Hepatocyte (in vitro differentiated cells): ENCODE results near the gene GLRX2. TPM values are rescaled to one million over a fixed set of nuclear protein-coding genes. Genes with fewer than 3 reads are reported as not detected.

ENCODE experiments used
- DNase-seq: peaks from one replicate; pipeline ENCODE4 v3.0.0-alpha.2; 2016; ENCODE audit warnings: low spot score
- H2AFZ ChIP-seq: fragments of 200-600 bp; sonication (generic); 2 replicates; pipeline ENCODE4 v1.6.0; 2016; ENCODE audit warnings: antibody characterized with exemption, mild to moderate bottlenecking
- H3K27ac ChIP-seq: fragments of 200-600 bp; sonication (generic); 2 replicates; pipeline ENCODE4 v1.5.1; 2016; ENCODE audit warnings: mild to moderate bottlenecking
- H3K27me3 ChIP-seq: fragments of 200-600 bp; sonication (generic); 2 replicates; pipeline ENCODE4 v1.6.1; 2016
- H3K36me3 ChIP-seq: fragments of 200-600 bp; sonication (generic); replicated peaks from 2 replicates; pipeline ENCODE4 v1.5.1; 2016; ENCODE audit warnings: low read depth; ENCODE audit not compliant: insufficient read depth
- H3K4me1 ChIP-seq: fragments of 200-600 bp; sonication (generic); 2 replicates; pipeline ENCODE4 v1.5.1; 2016; ENCODE audit warnings: mild to moderate bottlenecking, moderate library complexity; ENCODE audit not compliant: insufficient read depth
- H3K4me2 ChIP-seq: fragments of 200-600 bp; sonication (generic); 2 replicates; pipeline ENCODE4 v1.6.0; 2016
- H3K4me3 ChIP-seq: fragments of 200-600 bp; sonication (generic); 2 replicates; pipeline ENCODE4 v1.5.1; 2016; ENCODE audit warnings: mild to moderate bottlenecking
- H3K79me2 ChIP-seq: fragments of 200-600 bp; sonication (generic); 2 replicates; pipeline ENCODE4 v1.6.0; 2017; ENCODE audit warnings: mild to moderate bottlenecking
- H3K9me2 ChIP-seq: fragments of 200-600 bp; sonication (generic); replicated peaks from 2 replicates; pipeline ENCODE4 v1.6.0; 2017; ENCODE audit warnings: mild to moderate bottlenecking; ENCODE audit not compliant: insufficient read depth
- H3K9me3 ChIP-seq: fragments of 200-600 bp; sonication (generic); 2 replicates; pipeline ENCODE4 v1.5.1; 2016; ENCODE audit warnings: low read depth, mild to moderate bottlenecking
- H4K20me1 ChIP-seq: fragments of 200-600 bp; sonication (generic); 2 replicates; pipeline ENCODE4 v1.6.0; 2016; ENCODE audit warnings: mild to moderate bottlenecking; ENCODE audit not compliant: insufficient read depth, poor library complexity, severe bottlenecking
- EZH2 ChIP-seq: fragments of 200-600 bp; sonication (generic); IDR thresholded peaks from 2 replicates; pipeline ENCODE4 v1.6.1; 2016; ENCODE audit warnings: antibody characterized with exemption, mild to moderate bottlenecking, borderline replicate concordance
- EZH2phosphoT487 ChIP-seq: fragments of 200-600 bp; sonication (generic); IDR thresholded peaks from one replicate; pipeline ENCODE4 v1.6.1; 2018; ENCODE audit warnings: antibody characterized with exemption, mild to moderate bottlenecking, low read depth, moderate library complexity; ENCODE audit not compliant: unreplicated experiment, severe bottlenecking
- WGBS: methylation state at CpG from one replicate; pipeline ENCODE4 v1.1.6; 2016; ENCODE audit warnings: low lambda C conversion rate; ENCODE audit errors: missing lambda C conversion rate; 5-methylcytosine and 5-hydroxymethylcytosine counted together
- polyA plus RNA-seq: library from polyadenylated mRNA; unstranded; fragments of >200 nt; fragmentation: Nextera tagmentation; extraction: Ambion mirVana; gene quantifications from 2 replicates; pipeline ENCODE4 v1.2.1, GENCODE V29; 2016
- total RNA-seq: library from RNA; depleted of rRNA; stranded (reverse); fragments of >200 nt; gene quantifications from 2 replicates; pipeline ENCODE4 v1.2.3, GENCODE V29; 2014
- TF ChIP-seq, protein P1 (sequence below): fragments of 200-600 bp; sonication (generic); IDR thresholded peaks from 2 replicates; pipeline ENCODE4 v1.5.1; 2016; ENCODE audit warnings: antibody characterized with exemption, mild to moderate bottlenecking; ENCODE audit not compliant: poor library complexity

Gene GLRX2
- total and polyA plus RNA-seq, 2 experiments from 2014 or later = 20.4 to 41.0 TPM

DNA sequence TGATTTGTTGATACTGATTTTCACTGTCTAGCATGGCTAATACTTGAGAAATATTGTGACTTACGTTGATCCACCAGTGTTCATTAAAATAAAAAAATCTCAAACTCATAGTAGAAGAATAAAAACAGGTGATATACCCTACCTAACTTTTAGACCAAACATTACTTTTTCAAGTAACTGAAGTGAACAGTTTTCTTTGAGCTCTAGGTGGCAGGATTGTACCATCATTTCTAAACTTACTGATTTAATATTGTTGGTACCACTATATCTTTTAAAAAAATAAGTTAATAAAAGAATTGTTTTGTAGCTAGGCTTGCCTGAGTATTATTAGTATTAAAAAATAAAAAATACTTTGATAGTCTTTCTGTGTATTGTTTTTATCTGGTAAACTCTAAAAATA is 38.1 kb upstream of the GLRX2 start:
- no peaks in the 10 kb centered on the region for H4K20me1 ChIP-seq
- no peak overlapping the region for H3K27ac ChIP-seq
- H2AFZ ChIP-seq = no peak overlapping the region
- H3K27me3 ChIP-seq = no peaks in the 10 kb centered on the region
- H3K9me3 ChIP-seq = no peaks in the 10 kb centered on the region
- TF ChIP-seq, protein P1, sequence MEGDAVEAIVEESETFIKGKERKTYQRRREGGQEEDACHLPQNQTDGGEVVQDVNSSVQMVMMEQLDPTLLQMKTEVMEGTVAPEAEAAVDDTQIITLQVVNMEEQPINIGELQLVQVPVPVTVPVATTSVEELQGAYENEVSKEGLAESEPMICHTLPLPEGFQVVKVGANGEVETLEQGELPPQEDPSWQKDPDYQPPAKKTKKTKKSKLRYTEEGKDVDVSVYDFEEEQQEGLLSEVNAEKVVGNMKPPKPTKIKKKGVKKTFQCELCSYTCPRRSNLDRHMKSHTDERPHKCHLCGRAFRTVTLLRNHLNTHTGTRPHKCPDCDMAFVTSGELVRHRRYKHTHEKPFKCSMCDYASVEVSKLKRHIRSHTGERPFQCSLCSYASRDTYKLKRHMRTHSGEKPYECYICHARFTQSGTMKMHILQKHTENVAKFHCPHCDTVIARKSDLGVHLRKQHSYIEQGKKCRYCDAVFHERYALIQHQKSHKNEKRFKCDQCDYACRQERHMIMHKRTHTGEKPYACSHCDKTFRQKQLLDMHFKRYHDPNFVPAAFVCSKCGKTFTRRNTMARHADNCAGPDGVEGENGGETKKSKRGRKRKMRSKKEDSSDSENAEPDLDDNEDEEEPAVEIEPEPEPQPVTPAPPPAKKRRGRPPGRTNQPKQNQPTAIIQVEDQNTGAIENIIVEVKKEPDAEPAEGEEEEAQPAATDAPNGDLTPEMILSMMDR = peak; percentile 62
- no peak for TF ChIP-seq EZH2
- no peaks in the 10 kb centered on the region for H3K4me1 ChIP-seq
- 86% methylated on average over 1 of the region's 1 CpG for WGBS
- H3K4me2 ChIP-seq = no peak overlapping the region
- no peak overlapping the region for H3K4me3 ChIP-seq
- no peaks in the 10 kb centered on the region for H3K9me2 ChIP-seq
- DNase-seq = peak; percentile 11
- H3K79me2 ChIP-seq = peaks cover 6% of the 10 kb centered on the region
- no peaks in the 10 kb centered on the region for H3K36me3 ChIP-seq

- H2AFZ ChIP-seq = no peak overlapping the region
- DNase-seq = no peak
- H3K27me3 ChIP-seq = no peaks in the 10 kb centered on the region
- no peaks in the 10 kb centered on the region for H3K36me3 ChIP-seq
- no peaks in the 10 kb centered on the region for H4K20me1 ChIP-seq
- peaks cover 8% of the 10 kb centered on the region for H3K79me2 ChIP-seq
- 78% methylated on average over 2 of the region's 2 CpGs for WGBS
- no peaks in the 10 kb centered on the region for H3K9me2 ChIP-seq
- H3K4me2 ChIP-seq = no peak overlapping the region
- H3K4me3 ChIP-seq = no peak overlapping the region
- no peak overlapping the region for H3K27ac ChIP-seq
- H3K4me1 ChIP-seq = no peaks in the 10 kb centered on the region
- no peak for TF ChIP-seq EZH2
- TF ChIP-seq, protein P1 = no peak
- TF ChIP-seq EZH2phosphoT487 = no peak
- H3K9me3 ChIP-seq = no peaks in the 10 kb centered on the region
These were observed 37.2 kb upstream of the GLRX2 start for GRCh38 chr1:193142409-193142808.

GRCh38 chr1:193141804-193142203 is 36.6 kb upstream of the GLRX2 start:
- H3K27ac ChIP-seq = no peak overlapping the region
- H3K4me2 ChIP-seq = no peak overlapping the region
- 83% methylated on average over 3 of the region's 3 CpGs for WGBS
- no peaks in the 10 kb centered on the region for H3K4me1 ChIP-seq
- no peak overlapping the region for H2AFZ ChIP-seq
- no peaks in the 10 kb centered on the region for H4K20me1 ChIP-seq
- no peaks in the 10 kb centered on the region for H3K9me3 ChIP-seq
- H3K4me3 ChIP-seq = no peak overlapping the region
- peaks cover 8% of the 10 kb centered on the region for H3K79me2 ChIP-seq
- TF ChIP-seq EZH2phosphoT487 (no peak), EZH2 (no peak)
- TF ChIP-seq, protein P1 = no peak
- no peaks in the 10 kb centered on the region for H3K9me2 ChIP-seq
- no peaks in the 10 kb centered on the region for H3K36me3 ChIP-seq
- H3K27me3 ChIP-seq = no peaks in the 10 kb centered on the region
- DNase-seq = no peak

DNA sequence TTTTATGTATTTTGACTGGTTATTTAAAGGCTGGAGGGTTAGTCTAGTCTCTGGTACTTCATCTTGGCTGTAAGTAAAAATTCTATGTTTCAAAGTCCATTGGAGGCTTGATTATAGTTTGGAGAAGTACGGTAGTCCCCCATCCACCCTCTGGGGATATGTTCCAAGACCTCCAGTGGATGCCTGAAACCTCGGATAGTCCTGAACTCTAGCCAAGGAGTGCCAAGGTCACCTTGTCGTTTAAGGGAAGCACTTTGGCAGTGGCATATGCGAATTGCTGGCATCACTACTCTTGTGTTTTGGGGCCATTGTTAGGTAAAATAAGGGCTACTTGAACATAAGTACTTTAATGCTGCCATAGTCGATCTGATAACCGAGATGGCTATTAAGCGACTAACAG is 35.0 kb upstream of the GLRX2 start:
- H3K36me3 ChIP-seq = no peaks in the 10 kb centered on the region

More for the DNA sequence above, 35.0 kb upstream of the GLRX2 start:
- Histone ChIP-seq H3K4me3 (no peak overlapping the region), H4K20me1 (no peaks in the 10 kb centered on the region), H3K9me2 (no peaks in the 10 kb centered on the region), H3K79me2 (peaks cover 8% of the 10 kb centered on the region), H3K4me1 (no peaks in the 10 kb centered on the region), H3K27ac (no peak overlapping the region), H3K27me3 (no peaks in the 10 kb centered on the region), H2AFZ (no peak overlapping the region), H3K9me3 (no peaks in the 10 kb centered on the region), H3K4me2 (no peak overlapping the region)
- TF ChIP-seq EZH2 = no peak
- TF ChIP-seq EZH2phosphoT487 = no peak
- TF ChIP-seq, protein P1 = no peak
- no peak for DNase-seq
- 93% methylated on average over 7 of the region's 7 CpGs for WGBS
